GM18507 (cell line): ENCODE data around the gene ZBTB32.
"Not testable (repeated sequence)": the region's sequence is repeated elsewhere in the genome, so short reads cannot be mapped to it uniquely, and the experiment has no call there.

Experiments used
- DNase-seq: peaks from one replicate; pipeline ENCODE4 v3.0.0; 2011; ENCODE audit warnings: low read depth; ENCODE audit not compliant: insufficient read length; ENCODE audit errors: extremely low spot score
- FAIRE-seq: peaks from 2 replicates; lab custom pipeline; 2011; peaks lifted over from hg19 to GRCh38; lab: Jason Lieb, UNC

The ZBTB32 gene

GRCh38 chr19:35718345-35719041 is 14.1 kb downstream of the ZBTB32 start:
- peak; percentile 78 for FAIRE-seq
- DNase-seq: no peak

- FAIRE-seq: no peak
- no peak for DNase-seq
Observed at GRCh38 chr19:35719402-35720162, 15.2 kb downstream of the ZBTB32 start.

- FAIRE-seq (no peak), DNase-seq (no peak)
Observed at GRCh38 chr19:35720163-35720524, 15.8 kb downstream of the ZBTB32 start.

GRCh38 chr19:35720648-35721047 is 16.3 kb downstream of the ZBTB32 start:
- no peak for DNase-seq

GRCh38 chr19:35721374-35721773 is 17.0 kb downstream of the ZBTB32 start:
- FAIRE-seq: no peak
- DNase-seq: no peak

More at GRCh38 chr19:35720648-35721047, 16.3 kb downstream of the ZBTB32 start:
- FAIRE-seq: no peak

GRCh38 chr19:35722461-35722860 is 18.1 kb downstream of the ZBTB32 start:
- DNase-seq (no peak), FAIRE-seq (no peak)

GRCh38 chr19:35722897-35723296 is 18.5 kb downstream of the ZBTB32 start:
- FAIRE-seq (no peak), DNase-seq (no peak)

- FAIRE-seq (no peak), DNase-seq (no peak)
Observed at GRCh38 chr19:35723671-35724070, 19.3 kb downstream of the ZBTB32 start.

- DNase-seq, FAIRE-seq: not testable (repeated sequence)
Observed at GRCh38 chr19:35724132-35724531, 19.8 kb downstream of the ZBTB32 start.

- no peak for FAIRE-seq
- DNase-seq: no peak
Observed at GRCh38 chr19:35724560-35724959, 20.2 kb downstream of the ZBTB32 start.

GRCh38 chr19:35725216-35725861 is 21.0 kb downstream of the ZBTB32 start:
- DNase-seq: no peak
- no peak for FAIRE-seq

GRCh38 chr19:35727053-35727955 is 22.9 kb downstream of the ZBTB32 start:
- DNase-seq (no peak), FAIRE-seq (no peak)

GRCh38 chr19:35727956-35728706 is 23.8 kb downstream of the ZBTB32 start:
- DNase-seq (no peak), FAIRE-seq (no peak)

- DNase-seq (no peak), FAIRE-seq (no peak)
Observed at GRCh38 chr19:35729021-35729420, 24.7 kb downstream of the ZBTB32 start.

- DNase-seq: no peak
- no peak for FAIRE-seq
Observed at GRCh38 chr19:35729763-35730162, 25.4 kb downstream of the ZBTB32 start.

GRCh38 chr19:35730326-35730725 is 26.0 kb downstream of the ZBTB32 start:
- FAIRE-seq: no peak
- DNase-seq: no peak

GRCh38 chr19:35731353-35731752 is 27.0 kb downstream of the ZBTB32 start:
- DNase-seq (no peak), FAIRE-seq (no peak)

GRCh38 chr19:35731779-35732405 is 27.5 kb downstream of the ZBTB32 start:
- DNase-seq (no peak), FAIRE-seq (no peak)
